Esophagus (tissue), 2 donors: ENCODE data around the gene TTC34. TPM values are rescaled to one million over a fixed set of nuclear protein-coding genes. Genes with fewer than 3 reads are reported as not detected.
"Not testable (repeated sequence)": the region's sequence is repeated elsewhere in the genome, so short reads cannot be mapped to it uniquely, and the experiment has no call there.

ENCODE experiments used
- H3K27ac ChIP-seq, 2 donors: one replicate each; pipeline ENCODE4 v1.5.1; 2013; ENCODE audit warnings: low read depth in 2 of 2, mild to moderate bottlenecking in 2 of 2, inconsistent platforms in 1 of 2, low read length in 1 of 2, moderate library complexity in 1 of 2
- H3K27me3 ChIP-seq, 2 donors: one replicate each; pipeline ENCODE4 v1.6.1; 2013; ENCODE audit warnings: low read length in 2 of 2, control low read depth in 1 of 2, mild to moderate bottlenecking in 1 of 2; ENCODE audit not compliant: insufficient read depth in 2 of 2, control insufficient read depth in 1 of 2
- H3K36me3 ChIP-seq, 2 donors: one replicate each; pipeline ENCODE4 v1.6.1; 2013; ENCODE audit warnings: low read length in 1 of 2; ENCODE audit not compliant: control insufficient read depth in 2 of 2, insufficient read depth in 2 of 2
- H3K4me1 ChIP-seq, 2 donors: one replicate each; pipeline ENCODE4 v1.6.1; 2013; ENCODE audit warnings: low read length in 1 of 2; ENCODE audit not compliant: control insufficient read depth in 2 of 2, insufficient read depth in 2 of 2
- H3K4me3 ChIP-seq, 2 donors: one replicate each; pipeline ENCODE4 v1.5.1; 2013; ENCODE audit warnings: low read length in 2 of 2, mild to moderate bottlenecking in 2 of 2, low read depth in 1 of 2, moderate library complexity in 1 of 2
- H3K9me3 ChIP-seq, 2 donors: one replicate each; pipeline ENCODE4 v1.6.1; 2013; ENCODE audit warnings: mild to moderate bottlenecking in 2 of 2, low read depth in 1 of 2, low read length in 1 of 2, moderate library complexity in 1 of 2; ENCODE audit not compliant: control insufficient read depth in 2 of 2, insufficient read depth in 1 of 2
- WGBS, 2 donors: extraction: QIAGEN DNeasy Blood & Tissue Kit; methylation state at CpG; one replicate each; pipeline ENCODE4 v1.1.7; 2013; 5-methylcytosine and 5-hydroxymethylcytosine counted together
- polyA plus RNA-seq, 2 donors: library from polyadenylated mRNA; stranded (reverse); fragments of 200-250 nt; gene quantifications; one replicate each; pipeline ENCODE4 v1.2.3, GENCODE V29; 2013
- donor health status: healthy with polysubstance abuse.
- donor health status: Bipolar disorder and iron deficiency.

The TTC34 gene
- polyA plus RNA-seq, 2 donors = 0.02 to 0.20 TPM

DNA sequence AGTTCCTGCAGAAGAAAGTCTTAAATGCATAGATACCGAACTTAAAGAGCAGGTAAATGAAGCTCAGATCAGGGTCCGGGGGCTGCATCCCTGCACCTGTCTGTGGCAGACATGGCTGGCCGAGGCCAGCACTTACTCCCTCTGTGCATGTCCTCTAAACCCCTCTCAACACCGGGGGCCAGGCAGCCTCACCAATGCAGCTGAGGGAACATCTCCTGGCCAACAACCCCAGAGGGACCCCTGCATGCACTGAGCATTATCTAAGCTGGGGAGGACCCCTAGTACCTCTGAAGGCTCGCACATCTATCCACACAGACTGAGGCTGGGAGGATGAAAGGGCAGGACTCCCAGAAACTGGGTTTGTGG, 18.4 kb downstream of the TTC34 start:
- H3K9me3 ChIP-seq = peaks cover 5 to 15% of the 10 kb centered on the region in 2 donors

DNA sequence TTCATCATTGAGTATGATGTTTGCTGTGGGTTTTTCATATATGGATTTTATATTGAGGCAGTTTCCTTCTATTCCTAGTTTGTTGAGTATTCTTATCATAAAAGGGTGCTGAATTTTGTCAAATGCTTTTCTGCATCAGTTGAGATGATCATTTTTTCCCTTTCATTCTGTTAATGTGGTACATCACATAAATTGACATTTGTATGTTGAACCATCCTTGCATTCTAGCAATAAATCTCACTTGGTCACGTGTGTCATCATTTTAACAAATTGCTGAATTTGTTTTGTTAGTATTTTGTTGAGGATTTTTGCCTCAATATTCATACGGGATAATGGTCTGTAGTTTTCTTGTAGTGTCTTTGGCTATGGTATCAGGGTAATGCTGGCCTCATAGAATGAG, 19.9 kb downstream of the TTC34 start:
- H3K27ac ChIP-seq = no peak overlapping the region
- no peak overlapping the region for H3K4me3 ChIP-seq
- 64 to 71% methylated on average over 2 of the region's 2 CpGs for WGBS, 2 donors
- H3K36me3 ChIP-seq = no peaks in the 10 kb centered on the region
- H3K4me1 ChIP-seq = no peaks in the 10 kb centered on the region
- H3K27me3 ChIP-seq = peaks cover 0 to 3% of the 10 kb centered on the region in 2 donors
- peaks cover 5 to 15% of the 10 kb centered on the region in 2 donors for H3K9me3 ChIP-seq

More for the DNA sequence above, 18.4 kb downstream of the TTC34 start:
- Histone ChIP-seq H3K27me3 (peaks cover 0 to 6% of the 10 kb centered on the region in 2 donors), H3K4me3 (no peak overlapping the region), H3K27ac (no peak overlapping the region), H3K36me3 (no peaks in the 10 kb centered on the region), H3K4me1 (no peaks in the 10 kb centered on the region)
- 81 to 85% methylated on average over 5 of the region's 5 CpGs for WGBS, 2 donors

DNA sequence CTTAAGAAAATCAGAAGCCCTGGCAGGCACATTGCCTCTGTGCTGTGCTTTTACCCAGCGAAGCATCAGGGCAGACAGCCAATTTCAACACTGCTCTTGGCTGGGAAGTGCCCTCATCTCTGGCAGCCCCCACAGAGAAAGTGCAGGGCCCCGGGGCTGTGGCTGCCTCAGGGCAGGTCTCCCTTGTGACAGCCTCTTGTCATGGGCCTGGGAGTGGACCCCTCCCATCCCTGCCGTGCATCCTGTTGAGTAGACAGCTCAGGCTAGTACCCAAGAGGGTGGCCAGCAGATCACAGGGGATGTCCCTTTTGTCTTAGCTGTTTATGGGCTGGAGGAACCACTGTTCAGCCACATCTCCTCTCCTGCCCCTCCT, 23.3 kb downstream of the TTC34 start:
- Histone ChIP-seq H3K4me1 (no peaks in the 10 kb centered on the region), H3K36me3 (no peaks in the 10 kb centered on the region), H3K9me3 (peaks cover 5 to 9% of the 10 kb centered on the region in 2 donors), H3K4me3 (no peak overlapping the region), H3K27ac (no peak overlapping the region), H3K27me3 (peaks cover 0 to 3% of the 10 kb centered on the region in 2 donors)
- 11 to 22% methylated on average over 3 of the region's 3 CpGs for WGBS, 2 donors

DNA sequence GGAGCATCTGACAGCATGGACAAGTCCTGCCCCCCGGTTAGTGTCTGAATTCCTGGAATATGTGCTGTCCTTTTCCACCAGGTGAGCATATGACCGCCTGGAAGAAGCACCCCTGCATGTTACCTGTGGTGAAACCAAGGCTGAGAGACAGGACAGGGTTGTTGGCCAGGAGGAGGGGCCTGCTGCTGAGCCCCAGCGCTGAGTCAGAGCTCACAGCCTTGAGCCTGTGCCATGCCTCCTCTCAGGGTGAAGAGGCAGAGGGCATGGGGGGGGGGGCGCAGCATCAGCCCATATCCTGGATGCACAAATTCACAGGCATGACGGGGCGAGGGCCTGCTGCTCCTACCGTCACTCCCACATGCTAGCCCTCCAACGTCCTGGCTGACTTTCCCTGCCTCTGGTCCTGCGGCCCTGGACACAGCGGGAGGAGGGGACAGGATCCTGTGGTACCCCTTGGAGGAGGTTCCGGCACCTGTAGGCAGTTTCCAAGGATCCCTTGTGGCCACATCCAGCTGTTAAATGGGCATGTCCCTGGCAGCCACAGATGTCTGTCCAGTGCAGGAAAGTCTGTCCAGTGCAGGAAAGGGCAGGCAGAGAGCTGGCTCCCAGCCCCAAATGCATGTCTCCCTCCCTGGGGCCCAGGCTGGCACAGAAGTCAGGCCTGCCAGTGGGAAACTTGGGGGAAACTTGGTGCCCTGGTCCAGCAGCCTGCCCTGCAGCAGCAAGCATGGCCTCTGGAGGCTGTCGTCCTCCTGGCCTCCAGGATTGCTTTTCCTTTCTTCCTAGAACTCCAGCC, 23.9 kb downstream of the TTC34 start:
- no peak overlapping the region for H3K4me3 ChIP-seq
- H3K4me1 ChIP-seq = no peaks in the 10 kb centered on the region
- no peak overlapping the region for H3K27ac ChIP-seq
- WGBS, 2 donors = 36 to 50% methylated on average over 11 to 12 of the region's 12 CpGs
- H3K9me3 ChIP-seq = peaks cover under 1 to 4% of the 10 kb centered on the region in 2 donors
- no peaks in the 10 kb centered on the region for H3K36me3 ChIP-seq
- peaks cover 0 to 3% of the 10 kb centered on the region in 2 donors for H3K27me3 ChIP-seq

DNA sequence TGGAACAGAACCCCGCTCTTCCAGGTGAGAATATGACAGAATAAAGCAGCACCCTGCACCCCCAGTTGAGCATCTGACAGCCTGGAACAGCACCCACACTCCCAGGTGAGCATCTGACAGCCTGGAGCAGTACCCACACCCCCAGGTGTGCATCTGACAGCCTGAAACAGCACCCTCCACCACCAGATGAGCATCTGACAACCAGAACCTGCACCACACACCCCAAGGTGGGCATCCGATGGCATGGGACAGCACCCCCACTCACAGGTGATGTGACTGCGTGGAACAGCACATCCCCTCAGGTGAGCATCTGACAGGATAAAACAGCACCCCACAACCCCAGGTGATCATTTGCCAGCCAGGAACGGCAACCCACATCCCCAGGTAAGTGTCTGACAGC, 26.2 kb downstream of the TTC34 start:
- not testable (repeated sequence) for H3K4me3 ChIP-seq, H3K36me3 ChIP-seq
- WGBS, 2 donors = 72 to 73% methylated on average over 4 of the region's 4 CpGs

DNA sequence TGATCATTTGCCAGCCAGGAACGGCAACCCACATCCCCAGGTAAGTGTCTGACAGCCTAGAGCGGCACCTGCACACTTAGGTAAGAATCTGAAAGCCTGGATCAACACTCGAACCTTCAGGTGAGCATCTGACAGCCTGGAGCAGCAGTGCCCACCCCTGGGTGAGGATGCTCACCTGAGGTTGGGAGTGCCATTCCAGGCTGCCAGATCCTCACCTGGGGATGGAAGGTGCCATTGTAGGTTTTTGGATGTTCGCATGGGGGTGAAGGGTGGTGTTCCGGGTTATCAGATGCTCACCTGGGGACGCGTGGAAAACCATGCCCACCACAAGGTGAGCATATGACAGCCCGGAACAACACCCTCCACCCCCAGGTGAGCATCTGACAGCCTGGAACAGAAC, 33.4 kb downstream of the TTC34 start:
- not testable (repeated sequence) for H3K27ac ChIP-seq, H3K36me3 ChIP-seq, H3K4me1 ChIP-seq, H3K4me3 ChIP-seq, H3K27me3 ChIP-seq, H3K9me3 ChIP-seq
- 61 to 63% methylated on average over 8 of the region's 8 CpGs for WGBS, 2 donors

More for the DNA sequence above, 26.2 kb downstream of the TTC34 start:
- not testable (repeated sequence) for H3K27ac ChIP-seq, H3K9me3 ChIP-seq, H3K27me3 ChIP-seq, H3K4me1 ChIP-seq

DNA sequence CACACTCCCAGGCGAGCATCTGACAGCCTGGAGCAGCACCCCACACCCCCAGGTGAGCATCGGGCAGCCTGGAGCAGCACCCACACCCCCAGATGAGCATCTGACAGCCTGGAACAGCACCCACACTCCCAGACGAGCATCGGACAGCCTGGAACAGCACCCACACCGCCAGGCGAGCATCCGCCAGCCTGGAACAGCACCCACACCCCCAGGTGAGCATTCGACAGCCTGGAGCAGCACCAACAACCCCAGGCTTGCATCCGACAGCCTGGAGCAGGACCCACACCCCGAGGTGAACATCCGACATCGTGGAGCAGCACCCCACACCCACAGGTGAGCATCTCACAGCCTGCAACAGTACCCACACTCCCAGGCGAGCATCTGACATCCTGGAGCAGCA, 42.1 kb downstream of the TTC34 start:
- not testable (repeated sequence) for H3K4me1 ChIP-seq, H3K36me3 ChIP-seq, H3K9me3 ChIP-seq, H3K27me3 ChIP-seq, H3K4me3 ChIP-seq, H3K27ac ChIP-seq
- 43 to 61% methylated on average over 9 to 10 of the region's 13 CpGs for WGBS, 2 donors

DNA sequence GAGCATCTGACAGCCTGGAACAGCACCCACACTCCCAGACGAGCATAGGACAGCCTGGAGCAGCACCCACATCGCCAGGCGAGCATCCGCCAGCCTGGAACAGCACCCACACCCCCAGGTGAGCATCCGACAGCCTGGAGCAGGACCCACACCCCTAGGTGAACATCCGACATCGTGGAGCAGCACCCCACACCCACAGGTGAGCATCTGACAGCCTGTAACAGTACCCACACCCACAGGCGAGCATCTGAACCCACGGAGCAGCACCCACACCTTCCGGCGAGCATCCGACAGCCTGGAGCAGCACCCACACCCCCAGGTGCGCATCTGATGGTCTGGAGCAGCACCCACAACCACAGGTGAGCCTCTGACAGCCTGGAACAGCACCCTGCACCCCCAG, 44.0 kb downstream of the TTC34 start:
- not testable (repeated sequence) for H3K4me1 ChIP-seq, H3K9me3 ChIP-seq, H3K27me3 ChIP-seq, H3K4me3 ChIP-seq, H3K36me3 ChIP-seq, H3K27ac ChIP-seq
- WGBS, 2 donors = 53 to 54% methylated on average over 6 to 7 of the region's 13 CpGs

DNA sequence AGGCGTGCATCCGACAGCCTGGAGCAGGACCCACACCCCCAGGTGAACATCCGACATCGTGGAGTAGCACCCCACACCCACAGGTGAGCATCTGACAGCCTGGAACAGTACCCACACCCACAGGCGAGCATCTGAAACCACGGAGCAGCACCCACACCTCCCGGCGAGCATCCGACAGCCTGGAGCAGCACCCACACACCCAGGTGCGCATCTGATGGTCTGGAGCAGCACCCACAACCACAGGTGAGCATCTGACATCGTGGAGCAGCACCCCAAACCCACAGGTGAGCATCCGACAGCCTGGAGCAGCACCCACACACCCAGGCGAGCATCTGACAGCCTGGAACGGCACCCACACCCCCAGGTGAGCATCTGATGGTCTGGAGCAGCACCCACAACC, 46.1 kb downstream of the TTC34 start:
- H3K4me1 ChIP-seq, H3K36me3 ChIP-seq, H3K27me3 ChIP-seq, H3K27ac ChIP-seq, H3K9me3 ChIP-seq, H3K4me3 ChIP-seq: not testable (repeated sequence)
- WGBS, 2 donors = 36 to 42% methylated on average over 8 to 10 of the region's 14 CpGs

DNA sequence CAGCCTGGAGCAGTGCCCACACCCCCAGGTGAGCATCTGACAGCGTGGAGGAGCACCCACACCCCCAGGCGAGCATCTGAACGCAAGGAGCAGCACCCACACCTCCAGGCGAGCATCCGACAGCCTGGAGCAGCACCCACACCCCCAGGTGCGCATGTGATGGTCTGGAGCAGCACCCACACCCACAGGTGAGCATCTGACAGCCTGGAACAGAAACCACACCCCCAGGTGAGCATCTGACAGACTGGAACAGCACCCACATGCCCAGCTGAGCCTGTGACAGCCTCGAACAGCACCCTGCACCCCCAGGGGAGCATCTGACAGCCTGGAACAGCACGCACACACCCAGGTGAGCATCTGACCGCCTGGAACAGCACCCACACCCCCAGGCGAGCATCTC, 46.9 kb downstream of the TTC34 start:
- WGBS, 2 donors = 16 to 50% methylated on average over 1 to 6 of the region's 10 CpGs
- H3K9me3 ChIP-seq, H3K4me1 ChIP-seq, H3K27me3 ChIP-seq, H3K36me3 ChIP-seq, H3K27ac ChIP-seq, H3K4me3 ChIP-seq: not testable (repeated sequence)
